Stimulated activated CD8-positive, alpha-beta memory T cell treated with anti-CD3 and anti-CD28 coated beads, Interleukin-12 subunit alpha, Interleukin-12 subunit beta, amount 100 ng/mL, for 4 hours (primary cell): ENCODE results near the gene ZNF160.
A peak's percentile ranks its signal among the peaks of the same experiment; 100 is the strongest.
"Not testable (repeated sequence)": the region's sequence is repeated elsewhere in the genome, so short reads cannot be mapped to it uniquely, and the experiment has no call there.

Source experiments
- DNase-seq: peaks from one replicate; pipeline ENCODE4 v3.0.0-alpha.2; 2020; ENCODE audit warnings: low read depth

ZNF160 gene

GRCh38 chr19:53103234-53104203, at the start of gene ZNF160:
ZNF160 (minus strand) TSS chr19:53103422; CDS start chr19:53086276, 17,146 bp downstream.
- DNase-seq, result peak; percentile 99

GRCh38 chr19:53147645-53148044, 44.4 kb upstream of the ZNF160 start:
- DNase-seq, result no peak

- no peak for DNase-seq
Measured at GRCh38 chr19:53140351-53140750, 37.1 kb upstream of the ZNF160 start.

- no peak for DNase-seq
Measured at GRCh38 chr19:53136432-53136831, 33.2 kb upstream of the ZNF160 start.

GRCh38 chr19:53132141-53132991, 29.1 kb upstream of the ZNF160 start, which contains the start of gene ZNF415:
ZNF415 (minus strand) TSS chr19:53132910; CDS start chr19:53122676, 10,234 bp downstream.
- peak; percentile 6 for DNase-seq

GRCh38 chr19:53131727-53132126, 28.5 kb upstream of the ZNF160 start:
- DNase-seq, result no peak

- no peak for DNase-seq
Measured at GRCh38 chr19:53131085-53131590, 27.9 kb upstream of the ZNF160 start.

- DNase-seq, result no peak
Measured at GRCh38 chr19:53130506-53130905, 27.3 kb upstream of the ZNF160 start.

- not testable (repeated sequence) for DNase-seq
Measured at GRCh38 chr19:53126733-53127526, 23.7 kb upstream of the ZNF160 start.

- DNase-seq, result no peak
Measured at GRCh38 chr19:53123400-53123799, 20.2 kb upstream of the ZNF160 start.

GRCh38 chr19:53112286-53112685, 9.1 kb upstream of the ZNF160 start:
- no peak for DNase-seq

- no peak for DNase-seq
Measured at GRCh38 chr19:53109527-53109926, 6.3 kb upstream of the ZNF160 start.

GRCh38 chr19:53102756-53103233, 427 bp downstream of the ZNF160 start:
- DNase-seq, result no peak

- no peak for DNase-seq
Measured at GRCh38 chr19:53102206-53102755, 941 bp downstream of the ZNF160 start.

GRCh38 chr19:53101518-53101917, 1.7 kb downstream of the ZNF160 start:
- no peak for DNase-seq

GRCh38 chr19:53098570-53098969, 4.7 kb downstream of the ZNF160 start:
- not testable (repeated sequence) for DNase-seq

GRCh38 chr19:53096982-53097690, 6.1 kb downstream of the ZNF160 start:
- DNase-seq, result not testable (repeated sequence)

- DNase-seq, result not testable (repeated sequence)
Measured at GRCh38 chr19:53096579-53096978, 6.6 kb downstream of the ZNF160 start.

- DNase-seq, result no peak
Measured at GRCh38 chr19:53094754-53095575, 8.3 kb downstream of the ZNF160 start.
